WTC11 (cell line): ENCODE data around the gene ATP9B.

Source experiments
- ESRRA ChIP-seq: sonication (generic); formaldehyde crosslinking; IDR thresholded peaks from 2 replicates; pipeline ENCODE4 v1.8.1; 2022; ENCODE audit warnings: mild to moderate bottlenecking, missing genetic modification reagents, borderline replicate concordance
- JUN ChIP-seq: sonication (generic); formaldehyde crosslinking; IDR thresholded peaks from 2 replicates; pipeline ENCODE4 v1.8.0; 2023; ENCODE audit warnings: mild to moderate bottlenecking, missing genetic modification reagents
- KAT7 ChIP-seq: sonication (generic); formaldehyde crosslinking; IDR thresholded peaks from 2 replicates; pipeline ENCODE4 v1.8.1; 2023; ENCODE audit warnings: missing genetic modification reagents, mild to moderate bottlenecking, borderline replicate concordance
- SP1 ChIP-seq: sonication (generic); formaldehyde crosslinking; conservative IDR thresholded peaks from 2 replicates; pipeline ENCODE4 v1.8.1; 2022; ENCODE audit warnings: missing genetic modification reagents
- ZNF317 ChIP-seq: sonication (generic); formaldehyde crosslinking; IDR thresholded peaks from 2 replicates; pipeline ENCODE4 v1.8.1; 2023; ENCODE audit warnings: low read depth, mild to moderate bottlenecking, moderate library complexity, missing genetic modification reagents, borderline replicate concordance
- TF ChIP-seq, protein P1 (sequence below): fragments of 200-600 bp; IDR thresholded peaks from 2 replicates; pipeline ENCODE4 v1.8.0; 2022; ENCODE audit warnings: antibody characterized with exemption
- TF ChIP-seq, protein P2 (sequence below): sonication (generic); formaldehyde crosslinking; IDR thresholded peaks from 2 replicates; pipeline ENCODE4 v1.8.1; 2022; ENCODE audit warnings: missing genetic modification reagents, borderline replicate concordance
- TF ChIP-seq, protein P3 (sequence below): sonication (generic); formaldehyde crosslinking; IDR thresholded peaks from 2 replicates; pipeline ENCODE4 v1.8.1; 2022; ENCODE audit warnings: low read depth, missing genetic modification reagents, borderline replicate concordance
- TF ChIP-seq, protein P4 (sequence below): sonication (generic); formaldehyde crosslinking; IDR thresholded peaks from 2 replicates; pipeline ENCODE4 v1.8.1; 2023; ENCODE audit warnings: mild to moderate bottlenecking, missing genetic modification reagents, moderate library complexity
- TF ChIP-seq, protein P5 (sequence below): sonication (generic); formaldehyde crosslinking; IDR thresholded peaks from 2 replicates; pipeline ENCODE4 v1.8.0; 2023; ENCODE audit warnings: missing genetic modification reagents, mild to moderate bottlenecking, borderline replicate concordance
- TF ChIP-seq, protein P6 (sequence below): fragments of 250-450 bp; sonication (Bioruptor Pico); IDR thresholded peaks from 2 replicates; pipeline ENCODE4 v2.1.2; 2022; ENCODE audit warnings: mild to moderate bottlenecking, moderate library complexity
- TF ChIP-seq, protein P7 (sequence below): sonication (generic); formaldehyde crosslinking; IDR thresholded peaks from 2 replicates; pipeline ENCODE4 v1.8.0; 2022; ENCODE audit warnings: mild to moderate bottlenecking, missing genetic modification reagents

DNA sequence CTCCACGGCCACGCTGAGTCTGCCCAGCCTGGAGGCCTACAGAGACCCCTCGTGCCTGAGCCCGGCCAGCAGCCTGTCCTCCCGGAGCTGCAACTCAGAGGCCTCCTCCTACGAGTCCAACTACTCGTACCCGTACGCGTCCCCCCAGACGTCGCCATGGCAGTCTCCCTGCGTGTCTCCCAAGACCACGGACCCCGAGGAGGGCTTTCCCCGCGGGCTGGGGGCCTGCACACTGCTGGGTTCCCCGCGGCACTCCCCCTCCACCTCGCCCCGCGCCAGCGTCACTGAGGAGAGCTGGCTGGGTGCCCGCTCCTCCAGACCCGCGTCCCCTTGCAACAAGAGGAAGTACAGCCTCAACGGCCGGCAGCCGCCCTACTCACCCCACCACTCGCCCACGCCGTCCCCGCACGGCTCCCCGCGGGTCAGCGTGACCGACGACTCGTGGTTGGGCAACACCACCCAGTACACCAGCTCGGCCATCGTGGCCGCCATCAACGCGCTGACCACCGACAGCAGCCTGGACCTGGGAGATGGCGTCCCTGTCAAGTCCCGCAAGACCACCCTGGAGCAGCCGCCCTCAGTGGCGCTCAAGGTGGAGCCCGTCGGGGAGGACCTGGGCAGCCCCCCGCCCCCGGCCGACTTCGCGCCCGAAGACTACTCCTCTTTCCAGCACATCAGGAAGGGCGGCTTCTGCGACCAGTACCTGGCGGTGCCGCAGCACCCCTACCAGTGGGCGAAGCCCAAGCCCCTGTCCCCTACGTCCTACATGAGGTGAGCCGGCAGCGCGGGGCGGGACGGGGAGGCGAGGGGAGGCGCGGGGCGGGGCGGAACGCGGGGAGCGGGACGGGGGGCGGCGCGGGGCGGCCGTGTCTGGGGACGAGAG lies 341.8 kb downstream of the ATP9B start:
- TF ChIP-seq JUN (no peak), SP1 (CRISPR knock-in tag) (no peak), KAT7 (CRISPR knock-in tag) (no peak), ESRRA (no peak), ZNF317 (CRISPR knock-in tag) (no peak)
- TF ChIP-seq, protein P1, sequence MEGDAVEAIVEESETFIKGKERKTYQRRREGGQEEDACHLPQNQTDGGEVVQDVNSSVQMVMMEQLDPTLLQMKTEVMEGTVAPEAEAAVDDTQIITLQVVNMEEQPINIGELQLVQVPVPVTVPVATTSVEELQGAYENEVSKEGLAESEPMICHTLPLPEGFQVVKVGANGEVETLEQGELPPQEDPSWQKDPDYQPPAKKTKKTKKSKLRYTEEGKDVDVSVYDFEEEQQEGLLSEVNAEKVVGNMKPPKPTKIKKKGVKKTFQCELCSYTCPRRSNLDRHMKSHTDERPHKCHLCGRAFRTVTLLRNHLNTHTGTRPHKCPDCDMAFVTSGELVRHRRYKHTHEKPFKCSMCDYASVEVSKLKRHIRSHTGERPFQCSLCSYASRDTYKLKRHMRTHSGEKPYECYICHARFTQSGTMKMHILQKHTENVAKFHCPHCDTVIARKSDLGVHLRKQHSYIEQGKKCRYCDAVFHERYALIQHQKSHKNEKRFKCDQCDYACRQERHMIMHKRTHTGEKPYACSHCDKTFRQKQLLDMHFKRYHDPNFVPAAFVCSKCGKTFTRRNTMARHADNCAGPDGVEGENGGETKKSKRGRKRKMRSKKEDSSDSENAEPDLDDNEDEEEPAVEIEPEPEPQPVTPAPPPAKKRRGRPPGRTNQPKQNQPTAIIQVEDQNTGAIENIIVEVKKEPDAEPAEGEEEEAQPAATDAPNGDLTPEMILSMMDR = no peak
- TF ChIP-seq, protein P2, sequence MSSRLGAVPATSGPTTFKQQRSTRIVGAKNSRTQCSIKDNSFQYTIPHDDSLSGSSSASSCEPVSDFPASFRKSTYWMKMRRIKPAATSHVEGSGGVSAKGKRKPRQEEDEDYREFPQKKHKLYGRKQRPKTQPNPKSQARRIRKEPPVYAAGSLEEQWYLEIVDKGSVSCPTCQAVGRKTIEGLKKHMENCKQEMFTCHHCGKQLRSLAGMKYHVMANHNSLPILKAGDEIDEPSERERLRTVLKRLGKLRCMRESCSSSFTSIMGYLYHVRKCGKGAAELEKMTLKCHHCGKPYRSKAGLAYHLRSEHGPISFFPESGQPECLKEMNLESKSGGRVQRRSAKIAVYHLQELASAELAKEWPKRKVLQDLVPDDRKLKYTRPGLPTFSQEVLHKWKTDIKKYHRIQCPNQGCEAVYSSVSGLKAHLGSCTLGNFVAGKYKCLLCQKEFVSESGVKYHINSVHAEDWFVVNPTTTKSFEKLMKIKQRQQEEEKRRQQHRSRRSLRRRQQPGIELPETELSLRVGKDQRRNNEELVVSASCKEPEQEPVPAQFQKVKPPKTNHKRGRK (CRISPR knock-in tag) = no peak
- TF ChIP-seq, protein P3, sequence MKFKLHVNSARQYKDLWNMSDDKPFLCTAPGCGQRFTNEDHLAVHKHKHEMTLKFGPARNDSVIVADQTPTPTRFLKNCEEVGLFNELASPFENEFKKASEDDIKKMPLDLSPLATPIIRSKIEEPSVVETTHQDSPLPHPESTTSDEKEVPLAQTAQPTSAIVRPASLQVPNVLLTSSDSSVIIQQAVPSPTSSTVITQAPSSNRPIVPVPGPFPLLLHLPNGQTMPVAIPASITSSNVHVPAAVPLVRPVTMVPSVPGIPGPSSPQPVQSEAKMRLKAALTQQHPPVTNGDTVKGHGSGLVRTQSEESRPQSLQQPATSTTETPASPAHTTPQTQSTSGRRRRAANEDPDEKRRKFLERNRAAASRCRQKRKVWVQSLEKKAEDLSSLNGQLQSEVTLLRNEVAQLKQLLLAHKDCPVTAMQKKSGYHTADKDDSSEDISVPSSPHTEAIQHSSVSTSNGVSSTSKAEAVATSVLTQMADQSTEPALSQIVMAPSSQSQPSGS (CRISPR knock-in tag) = no peak
- TF ChIP-seq, protein P4, sequence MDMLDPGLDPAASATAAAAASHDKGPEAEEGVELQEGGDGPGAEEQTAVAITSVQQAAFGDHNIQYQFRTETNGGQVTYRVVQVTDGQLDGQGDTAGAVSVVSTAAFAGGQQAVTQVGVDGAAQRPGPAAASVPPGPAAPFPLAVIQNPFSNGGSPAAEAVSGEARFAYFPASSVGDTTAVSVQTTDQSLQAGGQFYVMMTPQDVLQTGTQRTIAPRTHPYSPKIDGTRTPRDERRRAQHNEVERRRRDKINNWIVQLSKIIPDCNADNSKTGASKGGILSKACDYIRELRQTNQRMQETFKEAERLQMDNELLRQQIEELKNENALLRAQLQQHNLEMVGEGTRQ = no peak
- TF ChIP-seq, protein P5, sequence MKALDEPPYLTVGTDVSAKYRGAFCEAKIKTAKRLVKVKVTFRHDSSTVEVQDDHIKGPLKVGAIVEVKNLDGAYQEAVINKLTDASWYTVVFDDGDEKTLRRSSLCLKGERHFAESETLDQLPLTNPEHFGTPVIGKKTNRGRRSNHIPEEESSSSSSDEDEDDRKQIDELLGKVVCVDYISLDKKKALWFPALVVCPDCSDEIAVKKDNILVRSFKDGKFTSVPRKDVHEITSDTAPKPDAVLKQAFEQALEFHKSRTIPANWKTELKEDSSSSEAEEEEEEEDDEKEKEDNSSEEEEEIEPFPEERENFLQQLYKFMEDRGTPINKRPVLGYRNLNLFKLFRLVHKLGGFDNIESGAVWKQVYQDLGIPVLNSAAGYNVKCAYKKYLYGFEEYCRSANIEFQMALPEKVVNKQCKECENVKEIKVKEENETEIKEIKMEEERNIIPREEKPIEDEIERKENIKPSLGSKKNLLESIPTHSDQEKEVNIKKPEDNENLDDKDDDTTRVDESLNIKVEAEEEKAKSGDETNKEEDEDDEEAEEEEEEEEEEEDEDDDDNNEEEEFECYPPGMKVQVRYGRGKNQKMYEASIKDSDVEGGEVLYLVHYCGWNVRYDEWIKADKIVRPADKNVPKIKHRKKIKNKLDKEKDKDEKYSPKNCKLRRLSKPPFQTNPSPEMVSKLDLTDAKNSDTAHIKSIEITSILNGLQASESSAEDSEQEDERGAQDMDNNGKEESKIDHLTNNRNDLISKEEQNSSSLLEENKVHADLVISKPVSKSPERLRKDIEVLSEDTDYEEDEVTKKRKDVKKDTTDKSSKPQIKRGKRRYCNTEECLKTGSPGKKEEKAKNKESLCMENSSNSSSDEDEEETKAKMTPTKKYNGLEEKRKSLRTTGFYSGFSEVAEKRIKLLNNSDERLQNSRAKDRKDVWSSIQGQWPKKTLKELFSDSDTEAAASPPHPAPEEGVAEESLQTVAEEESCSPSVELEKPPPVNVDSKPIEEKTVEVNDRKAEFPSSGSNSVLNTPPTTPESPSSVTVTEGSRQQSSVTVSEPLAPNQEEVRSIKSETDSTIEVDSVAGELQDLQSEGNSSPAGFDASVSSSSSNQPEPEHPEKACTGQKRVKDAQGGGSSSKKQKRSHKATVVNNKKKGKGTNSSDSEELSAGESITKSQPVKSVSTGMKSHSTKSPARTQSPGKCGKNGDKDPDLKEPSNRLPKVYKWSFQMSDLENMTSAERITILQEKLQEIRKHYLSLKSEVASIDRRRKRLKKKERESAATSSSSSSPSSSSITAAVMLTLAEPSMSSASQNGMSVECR (CRISPR knock-in tag) = no peak
- TF ChIP-seq, protein P6, sequence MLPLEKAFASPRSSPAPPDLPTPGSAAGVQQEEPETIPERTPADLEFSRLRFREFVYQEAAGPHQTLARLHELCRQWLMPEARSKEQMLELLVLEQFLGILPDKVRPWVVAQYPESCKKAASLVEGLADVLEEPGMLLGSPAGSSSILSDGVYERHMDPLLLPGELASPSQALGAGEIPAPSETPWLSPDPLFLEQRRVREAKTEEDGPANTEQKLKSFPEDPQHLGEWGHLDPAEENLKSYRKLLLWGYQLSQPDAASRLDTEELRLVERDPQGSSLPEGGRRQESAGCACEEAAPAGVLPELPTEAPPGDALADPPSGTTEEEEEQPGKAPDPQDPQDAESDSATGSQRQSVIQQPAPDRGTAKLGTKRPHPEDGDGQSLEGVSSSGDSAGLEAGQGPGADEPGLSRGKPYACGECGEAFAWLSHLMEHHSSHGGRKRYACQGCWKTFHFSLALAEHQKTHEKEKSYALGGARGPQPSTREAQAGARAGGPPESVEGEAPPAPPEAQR (CRISPR knock-in tag) = no peak
- TF ChIP-seq, protein P7, sequence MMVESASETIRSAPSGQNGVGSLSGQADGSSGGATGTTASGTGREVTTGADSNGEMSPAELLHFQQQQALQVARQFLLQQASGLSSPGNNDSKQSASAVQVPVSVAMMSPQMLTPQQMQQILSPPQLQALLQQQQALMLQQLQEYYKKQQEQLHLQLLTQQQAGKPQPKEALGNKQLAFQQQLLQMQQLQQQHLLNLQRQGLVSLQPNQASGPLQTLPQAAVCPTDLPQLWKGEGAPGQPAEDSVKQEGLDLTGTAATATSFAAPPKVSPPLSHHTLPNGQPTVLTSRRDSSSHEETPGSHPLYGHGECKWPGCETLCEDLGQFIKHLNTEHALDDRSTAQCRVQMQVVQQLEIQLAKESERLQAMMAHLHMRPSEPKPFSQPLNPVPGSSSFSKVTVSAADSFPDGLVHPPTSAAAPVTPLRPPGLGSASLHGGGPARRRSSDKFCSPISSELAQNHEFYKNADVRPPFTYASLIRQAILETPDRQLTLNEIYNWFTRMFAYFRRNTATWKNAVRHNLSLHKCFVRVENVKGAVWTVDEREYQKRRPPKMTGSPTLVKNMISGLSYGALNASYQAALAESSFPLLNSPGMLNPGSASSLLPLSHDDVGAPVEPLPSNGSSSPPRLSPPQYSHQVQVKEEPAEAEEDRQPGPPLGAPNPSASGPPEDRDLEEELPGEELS (CRISPR knock-in tag) = no peak
